Measurements from ENCODE around the gene CNOT4.

CNOT4 gene

DNA sequence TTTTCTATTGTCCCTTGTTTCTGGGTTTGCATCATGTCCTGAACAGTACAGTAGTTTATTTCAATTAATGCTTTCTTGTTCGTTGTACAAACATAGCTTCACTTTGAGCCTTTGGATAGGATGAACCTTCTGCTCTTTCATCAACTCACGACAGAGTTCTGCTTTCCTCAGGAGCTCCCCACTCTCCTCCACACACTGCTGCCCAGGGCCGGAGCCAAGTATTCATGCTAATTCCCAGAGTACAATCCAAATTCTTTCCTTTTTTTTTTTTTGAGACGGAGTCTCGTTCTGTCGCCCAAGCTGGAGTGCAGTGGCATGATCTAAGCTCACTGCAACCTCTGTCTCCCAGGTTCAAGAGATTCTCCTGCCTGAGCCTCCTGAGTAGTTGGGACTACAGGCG lies 40.3 kb upstream of the CNOT4 start:
- TF ChIP-seq EZH2 (IDR thresholded peaks at IDR 0.05; ENCODE audit: borderline replicate concordance, low read depth, low read length, severe bottlenecking) (no peak), CTCF (IDR thresholded peaks at IDR 0.05; ENCODE audit: borderline replicate concordance, extremely low read depth, low read length, poor library complexity, severe bottlenecking) (no peak)
- Histone ChIP-seq H3K27me3 (ENCODE audit: insufficient read depth, low read length, poor library complexity) (no peaks in the 10 kb centered on the region), H3K4me3 (ENCODE audit: low read depth in 1 of 2, low read length in 2 of 2) (no peak overlapping the region), H3K4me1 (ENCODE audit: insufficient read depth, low read length) (no peaks in the 10 kb centered on the region), H3K4me2 (ENCODE audit: insufficient read depth, low read length) (no peak overlapping the region), H3K79me2 (ENCODE audit: insufficient read depth, low read length) (no peaks in the 10 kb centered on the region), H3K9ac (ENCODE audit: low read depth, low read length) (no peak overlapping the region), H3K36me3 (ENCODE audit: insufficient read depth, low read length) (no peaks in the 10 kb centered on the region), H2AFZ (ENCODE audit: low read depth, low read length) (no peak overlapping the region), H3K27ac (ENCODE audit: low read length) (no peak overlapping the region), H3K9me3 (ENCODE audit: insufficient read depth, low read length, severe bottlenecking) (no peaks in the 10 kb centered on the region), H4K20me1 (ENCODE audit: insufficient read depth, low read length) (no peaks in the 10 kb centered on the region)
- DNase-seq (no peak), ATAC-seq (ENCODE audit: insufficient read depth, low read depth) (no peak)

DNA sequence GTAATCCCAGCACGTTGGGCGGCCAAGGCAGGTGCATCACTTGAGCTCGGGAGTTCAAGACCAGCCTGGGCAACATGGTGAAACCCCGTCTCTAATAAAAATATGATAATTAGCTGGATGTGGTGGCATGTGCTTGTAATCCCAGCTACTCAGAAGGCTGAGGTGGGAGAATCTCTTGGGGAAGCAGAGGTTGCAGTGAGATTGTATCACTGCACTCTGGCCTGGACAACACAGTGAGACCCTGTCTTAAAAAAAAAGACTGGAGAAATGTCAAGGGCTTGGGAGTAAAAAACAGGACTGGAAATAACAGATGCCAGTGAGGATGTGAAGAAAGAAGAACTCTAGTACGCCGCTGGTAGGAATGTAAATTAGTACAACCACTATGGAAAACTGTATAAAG lies 31.1 kb upstream of the CNOT4 start:
- TF ChIP-seq CTCF (IDR thresholded peaks at IDR 0.05; ENCODE audit: borderline replicate concordance, extremely low read depth, low read length, poor library complexity, severe bottlenecking) (no peak), EZH2 (IDR thresholded peaks at IDR 0.05; ENCODE audit: borderline replicate concordance, low read depth, low read length, severe bottlenecking) (no peak)
- Histone ChIP-seq H3K4me3 (ENCODE audit: low read depth in 1 of 2, low read length in 2 of 2) (no peak overlapping the region), H3K27me3 (ENCODE audit: insufficient read depth, low read length, poor library complexity) (peaks cover 4% of the 10 kb centered on the region), H3K4me2 (ENCODE audit: insufficient read depth, low read length) (no peak overlapping the region), H2AFZ (ENCODE audit: low read depth, low read length) (no peak overlapping the region), H3K4me1 (ENCODE audit: insufficient read depth, low read length) (no peaks in the 10 kb centered on the region), H3K27ac (ENCODE audit: low read length) (no peak overlapping the region), H3K79me2 (ENCODE audit: insufficient read depth, low read length) (no peaks in the 10 kb centered on the region), H3K9ac (ENCODE audit: low read depth, low read length) (no peak overlapping the region), H4K20me1 (ENCODE audit: insufficient read depth, low read length) (no peaks in the 10 kb centered on the region), H3K36me3 (ENCODE audit: insufficient read depth, low read length) (no peaks in the 10 kb centered on the region), H3K9me3 (ENCODE audit: insufficient read depth, low read length, severe bottlenecking) (no peaks in the 10 kb centered on the region)
- DNase-seq (no peak), ATAC-seq (ENCODE audit: insufficient read depth, low read depth) (no peak)

GRCh38 chr7:135539629-135540028 lies 29.7 kb upstream of the CNOT4 start:
- H3K36me3 ChIP-seq (ENCODE audit: insufficient read depth, low read length), result no peaks in the 10 kb centered on the region
- no peaks in the 10 kb centered on the region for H4K20me1 ChIP-seq (ENCODE audit: insufficient read depth, low read length)

More at GRCh38 chr7:135539629-135540028, 29.7 kb upstream of the CNOT4 start:
- TF ChIP-seq CTCF (IDR thresholded peaks at IDR 0.05; ENCODE audit: borderline replicate concordance, extremely low read depth, low read length, poor library complexity, severe bottlenecking), result no peak
- TF ChIP-seq EZH2 (IDR thresholded peaks at IDR 0.05; ENCODE audit: borderline replicate concordance, low read depth, low read length, severe bottlenecking), result no peak
- Histone ChIP-seq H3K9ac (ENCODE audit: low read depth, low read length) (no peak overlapping the region), H3K4me2 (ENCODE audit: insufficient read depth, low read length) (no peak overlapping the region), H3K27me3 (ENCODE audit: insufficient read depth, low read length, poor library complexity) (peaks cover 4% of the 10 kb centered on the region), H3K9me3 (ENCODE audit: insufficient read depth, low read length, severe bottlenecking) (no peaks in the 10 kb centered on the region), H3K4me1 (ENCODE audit: insufficient read depth, low read length) (no peaks in the 10 kb centered on the region), H3K27ac (ENCODE audit: low read length) (no peak overlapping the region), H3K4me3 (ENCODE audit: low read depth in 1 of 2, low read length in 2 of 2) (no peak overlapping the region), H2AFZ (ENCODE audit: low read depth, low read length) (no peak overlapping the region), H3K79me2 (ENCODE audit: insufficient read depth, low read length) (no peaks in the 10 kb centered on the region)
- ATAC-seq (ENCODE audit: insufficient read depth, low read depth) (no peak), DNase-seq (no peak)

All from DND-41 (cell line).